A549 (cell line): ENCODE measurements around the gene C3orf18. TPM values are rescaled to one million over a fixed set of nuclear protein-coding genes. Genes with fewer than 3 reads are reported as not detected.

Experiments used
- ATAC-seq, 2 experiments: fragments of 200-7000 bp in 1 of 2; fragments of >200 bp in 1 of 2; cut with Nextera tagmentation in 1 of 2; cut with Tn5 transposase in 1 of 2; 3 replicates each; pipeline versions ENCODE4 v1.8.0 to v1.9.1; 2018 to 2020; ENCODE audit warnings: mild to moderate bottlenecking in 1 of 2, moderate library complexity in 1 of 2
- CTCF ChIA-PET: fragments of 300-600 bp; sonication (Branson Sonifier 250); formaldehyde crosslinking; extraction: SDS; loops from one replicate; lab custom pipeline; 2021; ENCODE audit warnings: antibody characterized with exemption, inconsistent platforms; lab: Yijun Ruan, JAX
- POLR2A ChIA-PET: fragments of 350-600 bp; formaldehyde crosslinking; extraction: SDS; loops from one replicate; lab custom pipeline; 2021; ENCODE audit warnings: antibody characterized with exemption, inconsistent platforms; lab: Yijun Ruan, JAX
- DNase-seq, 2 experiments: peaks; one replicate each; pipeline versions ENCODE4 v3.0.0 to v3.0.0-alpha.2; 2011 to 2016; ENCODE audit warnings: low read depth in 1 of 2, low spot score in 1 of 2
- FAIRE-seq: peaks from 2 replicates; lab custom pipeline; 2011; peaks lifted over from hg19 to GRCh38; lab: Jason Lieb, UNC
- H3K27ac ChIP-seq, 2 experiments: fragments of >200 bp; sonication (Bioruptor Twin); formaldehyde crosslinking; 3 replicates each; pipeline ENCODE4 v1.5.1; 2016 to 2017
- H3K4me1 ChIP-seq: fragments of >200 bp; sonication (Bioruptor Twin); formaldehyde crosslinking; 3 replicates; pipeline ENCODE4 v1.6.1; 2016
- H3K4me2 ChIP-seq: fragments of >200 bp; sonication (Bioruptor Twin); formaldehyde crosslinking; 3 replicates; pipeline ENCODE4 v1.6.1; 2016
- H3K4me3 ChIP-seq: fragments of >200 bp; sonication (Bioruptor Twin); formaldehyde crosslinking; 3 replicates; pipeline ENCODE4 v1.5.1; 2016
- H3K9me3 ChIP-seq: fragments of >200 bp; sonication (Bioruptor Twin); formaldehyde crosslinking; 3 replicates; pipeline ENCODE4 v1.6.1; 2016
- BCL3 ChIP-seq: fragments of >200 bp; sonication (Bioruptor Twin); formaldehyde crosslinking; IDR thresholded peaks from 3 replicates; pipeline ENCODE4 v1.6.1; 2016
- BHLHE40 ChIP-seq: IDR thresholded peaks from 2 replicates; pipeline ENCODE4 v1.6.1; 2012; ENCODE audit warnings: low read depth, low read length, inconsistent platforms
- CEBPB ChIP-seq, 2 experiments: fragments of >200 bp in 1 of 2; sonication (Bioruptor Twin) in 1 of 2; formaldehyde crosslinking in 1 of 2; IDR thresholded peaks; 2 replicates each; pipeline ENCODE4 v1.6.1; 2012 to 2016
- CTCF ChIP-seq: fragments of >200 bp; sonication (Bioruptor Twin); formaldehyde crosslinking; IDR thresholded peaks from 3 replicates; pipeline ENCODE4 v1.5.1; 2016
- FOSL2 ChIP-seq, 2 experiments: fragments of 450-650 bp in 1 of 2; fragments of >200 bp in 1 of 2; sonication (Bioruptor Twin) in 1 of 2; formaldehyde crosslinking; IDR thresholded peaks; 2 replicates each; pipeline versions ENCODE4 v1.5.0 to v1.6.1; 2016 to 2020; ENCODE audit warnings: mild to moderate bottlenecking in 1 of 2, moderate library complexity in 1 of 2
- FOXS1 ChIP-seq: fragments of 250-450 bp; sonication (Bioruptor Pico); IDR thresholded peaks from 2 replicates; pipeline ENCODE4 v1.5.0; 2020; ENCODE audit warnings: mild to moderate bottlenecking, moderate library complexity
- HOXB13 ChIP-seq: fragments of 250-450 bp; sonication (Bioruptor Pico); IDR thresholded peaks from 2 replicates; pipeline ENCODE4 v1.5.0; 2020; ENCODE audit warnings: low read depth, mild to moderate bottlenecking, moderate library complexity
- NFE2L2 ChIP-seq: fragments of 150-350 bp; conservative IDR thresholded peaks from 2 replicates; pipeline ENCODE4 v1.6.1; 2014; ENCODE audit warnings: low read length
- POLR2A ChIP-seq: IDR thresholded peaks from 2 replicates; pipeline ENCODE4 v1.6.1; 2012; ENCODE audit warnings: mild to moderate bottlenecking, low read length
- POLR2AphosphoS2 ChIP-seq: conservative IDR thresholded peaks from 2 replicates; pipeline ENCODE4 v1.6.1; 2012; ENCODE audit warnings: low read length, improper control_type of control experiment, inconsistent platforms
- RFX5 ChIP-seq: fragments of 450-650 bp; IDR thresholded peaks from 2 replicates; pipeline ENCODE4 v1.7.1; 2014; ENCODE audit warnings: antibody characterized with exemption, mild to moderate bottlenecking, moderate library complexity
- RNF2 ChIP-seq: fragments of 200-600 bp; sonication (generic); IDR thresholded peaks from 2 replicates; pipeline ENCODE4 v1.6.1; 2016; ENCODE audit warnings: low read depth, mild to moderate bottlenecking, antibody characterized with exemption, moderate library complexity, borderline replicate concordance
- ZNF302 ChIP-seq: fragments of 250-450 bp; sonication (Bioruptor Pico); IDR thresholded peaks from 2 replicates; pipeline ENCODE4 v1.9.0; 2021; ENCODE audit warnings: inconsistent platforms, mild to moderate bottlenecking, moderate library complexity
- ZSCAN20 ChIP-seq: fragments of 250-450 bp; sonication (Bioruptor Pico); IDR thresholded peaks from 2 replicates; pipeline ENCODE4 v1.8.0; 2022; ENCODE audit warnings: mild to moderate bottlenecking, moderate library complexity
- WGBS: methylation state at CpG from one replicate; pipeline ENCODE4 v1.1.6; 2017; ENCODE audit errors: missing lambda C conversion rate; 5-methylcytosine and 5-hydroxymethylcytosine counted together
- polyA plus RNA-seq, 4 experiments: library from polyadenylated mRNA; depleted of rRNA in 3 of 4; stranded (reverse); fragments of >200 nt; fragmentation: RNase III in 1 of 4; extraction: RNeasy Plus Mini Kit Qiagen cat#74134 plus additional on column Dnase treatment in 1 of 4; gene quantifications; 2 replicates in 3 of 4; 3 replicates in 1 of 4; pipeline ENCODE4 v1.2.3, GENCODE V29; 2011 to 2017
- TF ChIP-seq, protein P1 (sequence below): fragments of 450-650 bp; IDR thresholded peaks from 2 replicates; pipeline ENCODE4 v1.6.1; 2014; ENCODE audit warnings: antibody characterized with exemption
- TF ChIP-seq, protein P2 (sequence below): IDR thresholded peaks from 2 replicates; pipeline ENCODE4 v1.6.1; 2012; ENCODE audit warnings: low read depth, borderline replicate concordance
- TF ChIP-seq, protein P3 (sequence below): IDR thresholded peaks from 2 replicates; pipeline ENCODE4 v1.6.1; 2012

The C3orf18 gene
- polyA plus RNA-seq, 2 of the 4 experiments (the other 2 are of a cell fraction) = 3.4 to 5.4 TPM

DNA sequence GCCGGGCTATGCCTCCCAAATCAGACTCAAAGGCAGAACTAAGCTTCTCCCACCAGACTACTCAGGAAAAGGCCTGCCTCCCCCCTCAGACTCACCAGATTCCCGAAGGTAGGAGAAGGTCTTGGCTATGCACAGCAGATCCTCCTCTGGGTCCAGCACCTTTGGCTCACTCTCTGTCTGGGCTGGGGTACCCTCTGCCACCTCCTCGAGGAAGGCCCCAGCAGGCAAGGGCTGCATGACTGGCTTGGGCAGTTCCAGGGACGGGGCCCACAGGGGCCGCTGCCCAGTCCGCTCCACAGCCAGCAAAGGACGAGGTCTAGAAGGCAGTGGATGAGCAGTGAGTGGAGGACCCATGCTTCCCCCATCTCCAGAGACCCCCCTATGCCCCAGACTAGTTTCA is 40.7 kb upstream of the C3orf18 start:
- no peaks in the 10 kb centered on the region for H3K9me3 ChIP-seq
- CTCF ChIA-PET = interaction anchor here (0.7 to 18.5 kb wide), 4 partner anchors 8 to 803 kb away, joined by 3 to 375 read pairs (median 4); partner anchors contain the start of genes C3orf18, HEMK1 and MAPKAPK3
- TF ChIP-seq FOSL2 (IDR thresholded peaks at IDR 0.05) = no peak
- no peak for TF ChIP-seq FOSL2 (CRISPR knock-in tag; IDR thresholded peaks at IDR 0.05)
- TF ChIP-seq, protein P1, sequence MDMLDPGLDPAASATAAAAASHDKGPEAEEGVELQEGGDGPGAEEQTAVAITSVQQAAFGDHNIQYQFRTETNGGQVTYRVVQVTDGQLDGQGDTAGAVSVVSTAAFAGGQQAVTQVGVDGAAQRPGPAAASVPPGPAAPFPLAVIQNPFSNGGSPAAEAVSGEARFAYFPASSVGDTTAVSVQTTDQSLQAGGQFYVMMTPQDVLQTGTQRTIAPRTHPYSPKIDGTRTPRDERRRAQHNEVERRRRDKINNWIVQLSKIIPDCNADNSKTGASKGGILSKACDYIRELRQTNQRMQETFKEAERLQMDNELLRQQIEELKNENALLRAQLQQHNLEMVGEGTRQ = no peak
- no peak for TF ChIP-seq CEBPB (IDR thresholded peaks at IDR 0.05)
- TF ChIP-seq, all 56 proteins: peak for 0
- Histone ChIP-seq H3K4me1 (peaks cover 25% of the 10 kb centered on the region), H3K4me3 (no peak overlapping the region), H3K27ac (no peak overlapping the region), H3K4me2 (no peak overlapping the region)
- FAIRE-seq (no peak), DNase-seq (no peak), ATAC-seq (no peak)
- WGBS = 40% methylated on average over 1 of the region's 7 CpGs
- POLR2A ChIA-PET = no interaction called here

DNA sequence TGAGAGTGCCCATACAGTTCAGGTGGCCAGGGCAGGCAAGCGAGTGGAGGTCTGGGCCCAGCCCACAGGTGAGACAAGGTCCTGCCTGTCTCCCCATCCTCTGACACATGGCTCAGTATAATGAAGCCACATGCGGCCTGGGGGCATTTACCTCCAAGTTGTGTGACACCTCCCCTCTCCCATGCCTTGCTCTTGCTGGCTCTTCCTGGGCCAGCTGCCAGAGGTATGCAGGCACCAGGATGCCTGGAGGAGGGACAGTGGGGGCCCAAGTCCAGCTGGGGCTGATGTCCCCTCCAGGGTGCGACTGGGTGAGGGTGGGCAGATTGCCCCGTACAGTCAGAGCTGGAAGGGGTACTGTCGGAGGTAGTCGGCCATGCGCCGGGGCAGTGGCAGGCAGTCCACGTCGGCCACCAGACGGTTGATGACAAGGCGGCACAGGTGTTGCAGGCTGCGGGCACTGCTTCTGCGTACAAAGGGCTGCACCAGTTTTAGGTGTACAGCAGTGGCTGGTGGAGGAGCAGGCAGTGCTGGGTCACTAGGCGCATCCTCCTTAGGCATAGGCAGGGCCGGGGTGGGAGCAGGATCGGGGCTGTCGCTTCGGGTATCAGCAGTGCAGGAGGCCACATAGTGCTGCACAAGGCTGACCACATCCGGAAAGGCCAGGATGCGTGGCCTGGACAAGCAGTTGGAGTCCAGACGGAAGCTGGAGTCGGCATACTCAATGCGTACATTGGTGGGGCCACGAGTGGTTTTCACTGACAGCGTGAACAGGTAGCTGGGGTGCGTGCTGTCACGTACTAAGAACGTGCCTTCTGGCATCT is 39.9 kb upstream of the C3orf18 start:
- 92% methylated on average over 21 of the region's 29 CpGs for WGBS
- no peak overlapping the region for H3K4me3 ChIP-seq
- H3K4me1 ChIP-seq = peaks cover 27% of the 10 kb centered on the region
- H3K9me3 ChIP-seq = no peaks in the 10 kb centered on the region
- H3K4me2 ChIP-seq = no peak overlapping the region
- ChIA-PET CTCF (interaction anchor here (0.7 to 18.5 kb wide), 3 partner anchors 9 to 56 kb away, joined by 3 to 375 read pairs (median 4); partner anchors contain the start of genes C3orf18, HEMK1 and MAPKAPK3), POLR2A (no interaction called here)
- H3K27ac ChIP-seq = no peak overlapping the region
- ATAC-seq (no peak), DNase-seq (no peak), FAIRE-seq (no peak)
- no peak for TF ChIP-seq POLR2AphosphoS2
- TF ChIP-seq FOXS1 = no peak
- TF ChIP-seq RFX5 = no peak
- TF ChIP-seq CEBPB (IDR thresholded peaks at IDR 0.05) = no peak
- TF ChIP-seq POLR2A = no peak
- TF ChIP-seq ZSCAN20 (CRISPR knock-in tag) = no peak
- TF ChIP-seq, protein P2, sequence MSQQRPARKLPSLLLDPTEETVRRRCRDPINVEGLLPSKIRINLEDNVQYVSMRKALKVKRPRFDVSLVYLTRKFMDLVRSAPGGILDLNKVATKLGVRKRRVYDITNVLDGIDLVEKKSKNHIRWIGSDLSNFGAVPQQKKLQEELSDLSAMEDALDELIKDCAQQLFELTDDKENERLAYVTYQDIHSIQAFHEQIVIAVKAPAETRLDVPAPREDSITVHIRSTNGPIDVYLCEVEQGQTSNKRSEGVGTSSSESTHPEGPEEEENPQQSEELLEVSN = no peak
- no peak for TF ChIP-seq RNF2
- no peak for TF ChIP-seq CTCF
- no peak for TF ChIP-seq BCL3
- TF ChIP-seq, protein P3, sequence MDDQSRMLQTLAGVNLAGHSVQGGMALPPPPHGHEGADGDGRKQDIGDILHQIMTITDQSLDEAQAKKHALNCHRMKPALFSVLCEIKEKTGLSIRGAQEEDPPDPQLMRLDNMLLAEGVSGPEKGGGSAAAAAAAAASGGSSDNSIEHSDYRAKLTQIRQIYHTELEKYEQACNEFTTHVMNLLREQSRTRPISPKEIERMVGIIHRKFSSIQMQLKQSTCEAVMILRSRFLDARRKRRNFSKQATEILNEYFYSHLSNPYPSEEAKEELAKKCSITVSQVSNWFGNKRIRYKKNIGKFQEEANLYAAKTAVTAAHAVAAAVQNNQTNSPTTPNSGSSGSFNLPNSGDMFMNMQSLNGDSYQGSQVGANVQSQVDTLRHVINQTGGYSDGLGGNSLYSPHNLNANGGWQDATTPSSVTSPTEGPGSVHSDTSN = no peak
- TF ChIP-seq HOXB13 = no peak
- no peak for TF ChIP-seq BHLHE40

- Histone ChIP-seq H3K4me1 (peaks cover 35% of the 10 kb centered on the region), H3K9me3 (no peaks in the 10 kb centered on the region), H3K4me3 (no peak overlapping the region), H3K27ac (no peak overlapping the region; a peak in 1 of 6 replicates), H3K4me2 (no peak overlapping the region)
- 90% methylated on average over 6 of the region's 6 CpGs for WGBS
- POLR2A ChIA-PET = interaction anchor here (1.7 kb wide), 1 partner anchor 38 kb away, joined by 5 read pairs; the partner anchor contains the start of gene HEMK1
- no peak for DNase-seq
- CTCF ChIA-PET = interaction anchor here (18.5 kb wide), 1 partner anchor 33 kb away, joined by 375 read pairs; the partner anchor contains the start of genes C3orf18 and HEMK1
- no peak for TF ChIP-seq NFE2L2
- TF ChIP-seq ZNF302 (CRISPR knock-in tag) = no peak
- no peak for TF ChIP-seq RNF2
- TF ChIP-seq POLR2A = no peak
- FAIRE-seq = no peak
- no peak for ATAC-seq
Observed at GRCh38 chr3:50606596-50606995, 39.0 kb upstream of the C3orf18 start.
